Adrenal gland (tissue), 12 donors: ENCODE data around the gene PLSCR2. TPM values are rescaled to one million over a fixed set of nuclear protein-coding genes. Genes with fewer than 3 reads are reported as not detected.
"Not testable (repeated sequence)": the region's sequence is repeated elsewhere in the genome, so short reads cannot be mapped to it uniquely, and the experiment has no call there.

ENCODE experiments used
- DNase-seq, 7 donors: peaks; one replicate each; pipeline ENCODE4 v3.0.0-alpha.2; 2019 to 2020
- H3K27ac ChIP-seq, 5 donors: fragments of 200-600 bp; sonication (generic) in 4 of 5; 1 replicate in 3 of 5; 2 replicates in 2 of 5; pipeline versions ENCODE4 v1.5.1 to v1.8.0; 2016 to 2020; ENCODE audit warnings: mild to moderate bottlenecking in 1 of 5
- H3K27me3 ChIP-seq: fragments of 200-600 bp; 2 replicates; pipeline ENCODE4 v1.8.0; 2021
- H3K36me3 ChIP-seq, 2 donors: fragments of 200-600 bp; replicated peaks in 1 of 2; 1 replicate in 1 of 2; 2 replicates in 1 of 2; pipeline versions ENCODE4 v1.5.1 to v1.8.0; 2018 to 2022
- H3K4me1 ChIP-seq, 2 donors: fragments of 200-600 bp; replicated peaks in 1 of 2; 1 replicate in 1 of 2; 2 replicates in 1 of 2; pipeline versions ENCODE4 v1.5.1 to v1.8.0; 2018 to 2021
- H3K4me3 ChIP-seq, 4 donors: fragments of 200-600 bp; sonication (generic) in 3 of 4; one replicate each; pipeline ENCODE4 v1.5.1; 2016 to 2018
- H3K9me3 ChIP-seq, 3 donors: fragments of 200-600 bp; sonication (generic) in 1 of 3; replicated peaks in 1 of 3; 1 replicate in 2 of 3; 2 replicates in 1 of 3; pipeline versions ENCODE4 v1.5.1 to v1.8.0; 2016 to 2021
- POLR2A ChIP-seq, 2 donors: fragments of 450-650 bp; IDR thresholded peaks; one replicate each; pipeline ENCODE4 v1.6.1; 2017; ENCODE audit warnings: antibody characterized with exemption in 2 of 2, mild to moderate bottlenecking in 2 of 2, moderate library complexity in 1 of 2
- WGBS, 4 donors: extraction: QIAGEN DNeasy Blood & Tissue Kit in 2 of 4; methylation state at CpG; one replicate each; pipeline versions ENCODE4 v1.1.5 to v1.1.7; 2013 to 2017; 5-methylcytosine and 5-hydroxymethylcytosine counted together
- intact Hi-C, 2 donors: fragments of 100-400 bp; cut with DNase I; formaldehyde crosslinking; loops; one replicate each; pipeline versions ENCODE4 v1.14.1 to v1.15.0; 2022 to 2023
- polyA plus RNA-seq, 3 donors: library from polyadenylated mRNA; stranded (reverse); fragments of 200-250 nt in 2 of 3; fragments of 350-450 nt in 1 of 3; fragmentation: Illumina TruSeq in 1 of 3; extraction: RNeasy Lipid Tissue Mini Kit (QIAGEN cat#74804) in 1 of 3; gene quantifications; one replicate each; pipeline ENCODE4 v1.2.3, GENCODE V29; 2013 to 2014
- total RNA-seq, 9 donors: library from RNA; depleted of rRNA in 4 of 9; stranded (reverse); fragments of >200 nt in 4 of 9; fragments of 120-200 nt in 1 of 9; fragmentation: NEBNext Ultra II Directional in 1 of 9; extraction: Animal tissue kit (Norgen Biotek cat#: 25700) in 1 of 9; gene quantifications; one replicate each; pipeline versions ENCODE4 v1.1.0 to v1.2.4, GENCODE V29; 2013 to 2023
- TF ChIP-seq, protein P1 (sequence below), 6 experiments: fragments of 450-650 bp in 4 of 6; fragments of 200-600 bp in 2 of 6; sonication (generic) in 1 of 6; IDR thresholded peaks; 1 replicate in 5 of 6; 2 replicates in 1 of 6; pipeline versions ENCODE4 v1.5.1 to v1.8.0; 2016 to 2021; ENCODE audit warnings: antibody characterized with exemption in 6 of 6, mild to moderate bottlenecking in 2 of 6, moderate library complexity in 1 of 6
- donor health status: healthy with polysubstance abuse.
- donor health status: Bipolar disorder and iron deficiency.
- donor health status: DM: yes; HTN: yes; CAD: no.
- donor health status: DM: no; HTN: no; CAD: no.
- donor health status: DM: no; HTN: no; CAD: no.
- donor health status: DM: yes; HTN: yes; CAD: no.

The PLSCR2 gene
- total and polyA plus RNA-seq, 12 donors = 0.11 to 0.41 TPM; not detected in 10

GRCh38 chr3:146476094-146476740 is 6.9 kb upstream of the PLSCR2 start:
- no peak overlapping the region for H3K4me3 ChIP-seq
- H3K27me3 ChIP-seq = no peaks in the 10 kb centered on the region
- no peak for DNase-seq
- TF ChIP-seq, protein P1, sequence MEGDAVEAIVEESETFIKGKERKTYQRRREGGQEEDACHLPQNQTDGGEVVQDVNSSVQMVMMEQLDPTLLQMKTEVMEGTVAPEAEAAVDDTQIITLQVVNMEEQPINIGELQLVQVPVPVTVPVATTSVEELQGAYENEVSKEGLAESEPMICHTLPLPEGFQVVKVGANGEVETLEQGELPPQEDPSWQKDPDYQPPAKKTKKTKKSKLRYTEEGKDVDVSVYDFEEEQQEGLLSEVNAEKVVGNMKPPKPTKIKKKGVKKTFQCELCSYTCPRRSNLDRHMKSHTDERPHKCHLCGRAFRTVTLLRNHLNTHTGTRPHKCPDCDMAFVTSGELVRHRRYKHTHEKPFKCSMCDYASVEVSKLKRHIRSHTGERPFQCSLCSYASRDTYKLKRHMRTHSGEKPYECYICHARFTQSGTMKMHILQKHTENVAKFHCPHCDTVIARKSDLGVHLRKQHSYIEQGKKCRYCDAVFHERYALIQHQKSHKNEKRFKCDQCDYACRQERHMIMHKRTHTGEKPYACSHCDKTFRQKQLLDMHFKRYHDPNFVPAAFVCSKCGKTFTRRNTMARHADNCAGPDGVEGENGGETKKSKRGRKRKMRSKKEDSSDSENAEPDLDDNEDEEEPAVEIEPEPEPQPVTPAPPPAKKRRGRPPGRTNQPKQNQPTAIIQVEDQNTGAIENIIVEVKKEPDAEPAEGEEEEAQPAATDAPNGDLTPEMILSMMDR (IDR thresholded peaks at IDR 0.05) = no peak
- no peaks in the 10 kb centered on the region for H3K9me3 ChIP-seq
- H3K27ac ChIP-seq = no peak overlapping the region
- intact Hi-C loops = no loop called here
- no peaks in the 10 kb centered on the region for H3K4me1 ChIP-seq
- WGBS, 4 donors = 80 to 88% (median 85%) methylated on average over 1 to 6 of the region's 6 CpGs
- H3K36me3 ChIP-seq = no peaks in the 10 kb centered on the region

- H3K9me3 ChIP-seq, intact Hi-C loops, DNase-seq, H3K4me1 ChIP-seq, H3K4me3 ChIP-seq, H3K27ac ChIP-seq, H3K36me3 ChIP-seq, H3K27me3 ChIP-seq: not testable (repeated sequence)
- WGBS, 4 donors = 68 to 75% (median 73%) methylated on average over 2 of the region's 2 CpGs
Observed at GRCh38 chr3:146474976-146475375, 5.6 kb upstream of the PLSCR2 start.

GRCh38 chr3:146473726-146474125 is 4.4 kb upstream of the PLSCR2 start:
- no peaks in the 10 kb centered on the region for H3K36me3 ChIP-seq
- no peaks in the 10 kb centered on the region for H3K27me3 ChIP-seq
- H3K27ac ChIP-seq = no peak overlapping the region
- TF ChIP-seq, protein P1 (IDR thresholded peaks at IDR 0.05) = no peak
- TF ChIP-seq POLR2A (IDR thresholded peaks at IDR 0.05) = no peak
- DNase-seq = no peak
- 80 to 89% (median 86%) methylated on average over 2 of the region's 2 CpGs for WGBS, 4 donors
- intact Hi-C loops = no loop called here
- no peaks in the 10 kb centered on the region for H3K9me3 ChIP-seq
- no peaks in the 10 kb centered on the region for H3K4me1 ChIP-seq
- H3K4me3 ChIP-seq = no peak overlapping the region

GRCh38 chr3:146472611-146473010 is 3.2 kb upstream of the PLSCR2 start:
- no peak for TF ChIP-seq POLR2A (IDR thresholded peaks at IDR 0.05)
- 83 to 94% (median 87%) methylated on average over 1 of the region's 1 CpG for WGBS, 4 donors
- H3K27me3 ChIP-seq = no peaks in the 10 kb centered on the region
- DNase-seq = no peak
- no peak overlapping the region for H3K4me3 ChIP-seq
- H3K4me1 ChIP-seq = no peaks in the 10 kb centered on the region
- intact Hi-C loops = no loop called here
- H3K27ac ChIP-seq = no peak overlapping the region
- no peaks in the 10 kb centered on the region for H3K9me3 ChIP-seq
- no peaks in the 10 kb centered on the region for H3K36me3 ChIP-seq

GRCh38 chr3:146471012-146471411 is 1.7 kb upstream of the PLSCR2 start:
- Histone ChIP-seq H3K27ac (no peak overlapping the region), H3K27me3 (no peaks in the 10 kb centered on the region), H3K4me1 (no peaks in the 10 kb centered on the region), H3K36me3 (no peaks in the 10 kb centered on the region), H3K9me3 (no peaks in the 10 kb centered on the region), H3K4me3 (no peak overlapping the region)
- TF ChIP-seq, protein P1 (IDR thresholded peaks at IDR 0.05) = no peak
- TF ChIP-seq POLR2A (IDR thresholded peaks at IDR 0.05) = no peak
- WGBS, 4 donors = 84 to 90% (median 86%) methylated on average over 1 of the region's 1 CpG
- intact Hi-C loops = no loop called here
- no peak for DNase-seq
